Uterus (tissue), 2 donors: ENCODE results near the gene NPTXR.

Experiments used
- POLR2A ChIP-seq, 2 donors: fragments of 450-650 bp; IDR thresholded peaks; one replicate each; pipeline ENCODE4 v1.6.1; 2016; ENCODE audit warnings: antibody characterized with exemption in 2 of 2, mild to moderate bottlenecking in 1 of 2, moderate library complexity in 1 of 2
- TF ChIP-seq, protein P1 (sequence below), 4 experiments: fragments of 200-600 bp in 2 of 4; fragments of 450-650 bp in 2 of 4; sonication (generic) in 2 of 4; IDR thresholded peaks; one replicate each; pipeline ENCODE4 v1.5.1; 2016 to 2019; ENCODE audit warnings: antibody characterized with exemption in 4 of 4, mild to moderate bottlenecking in 2 of 4, moderate library complexity in 1 of 4

GRCh38 chr22:38828616-38829205 lies 15.1 kb downstream of the NPTXR start:
- TF ChIP-seq, protein P1, sequence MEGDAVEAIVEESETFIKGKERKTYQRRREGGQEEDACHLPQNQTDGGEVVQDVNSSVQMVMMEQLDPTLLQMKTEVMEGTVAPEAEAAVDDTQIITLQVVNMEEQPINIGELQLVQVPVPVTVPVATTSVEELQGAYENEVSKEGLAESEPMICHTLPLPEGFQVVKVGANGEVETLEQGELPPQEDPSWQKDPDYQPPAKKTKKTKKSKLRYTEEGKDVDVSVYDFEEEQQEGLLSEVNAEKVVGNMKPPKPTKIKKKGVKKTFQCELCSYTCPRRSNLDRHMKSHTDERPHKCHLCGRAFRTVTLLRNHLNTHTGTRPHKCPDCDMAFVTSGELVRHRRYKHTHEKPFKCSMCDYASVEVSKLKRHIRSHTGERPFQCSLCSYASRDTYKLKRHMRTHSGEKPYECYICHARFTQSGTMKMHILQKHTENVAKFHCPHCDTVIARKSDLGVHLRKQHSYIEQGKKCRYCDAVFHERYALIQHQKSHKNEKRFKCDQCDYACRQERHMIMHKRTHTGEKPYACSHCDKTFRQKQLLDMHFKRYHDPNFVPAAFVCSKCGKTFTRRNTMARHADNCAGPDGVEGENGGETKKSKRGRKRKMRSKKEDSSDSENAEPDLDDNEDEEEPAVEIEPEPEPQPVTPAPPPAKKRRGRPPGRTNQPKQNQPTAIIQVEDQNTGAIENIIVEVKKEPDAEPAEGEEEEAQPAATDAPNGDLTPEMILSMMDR (IDR thresholded peaks at IDR 0.05) = no peak
- no peak for TF ChIP-seq POLR2A (IDR thresholded peaks at IDR 0.05)
